SKM-1 treated with dmso at 0.1 percent for 144 hours (cell line): ENCODE measurements around the gene RIOX2.

Experiments
- DNase-seq: peaks from one replicate; lab custom pipeline; 2025; ENCODE audit not compliant: unreplicated experiment; lab: John Stamatoyannopoulos, UW

Gene RIOX2

DNA sequence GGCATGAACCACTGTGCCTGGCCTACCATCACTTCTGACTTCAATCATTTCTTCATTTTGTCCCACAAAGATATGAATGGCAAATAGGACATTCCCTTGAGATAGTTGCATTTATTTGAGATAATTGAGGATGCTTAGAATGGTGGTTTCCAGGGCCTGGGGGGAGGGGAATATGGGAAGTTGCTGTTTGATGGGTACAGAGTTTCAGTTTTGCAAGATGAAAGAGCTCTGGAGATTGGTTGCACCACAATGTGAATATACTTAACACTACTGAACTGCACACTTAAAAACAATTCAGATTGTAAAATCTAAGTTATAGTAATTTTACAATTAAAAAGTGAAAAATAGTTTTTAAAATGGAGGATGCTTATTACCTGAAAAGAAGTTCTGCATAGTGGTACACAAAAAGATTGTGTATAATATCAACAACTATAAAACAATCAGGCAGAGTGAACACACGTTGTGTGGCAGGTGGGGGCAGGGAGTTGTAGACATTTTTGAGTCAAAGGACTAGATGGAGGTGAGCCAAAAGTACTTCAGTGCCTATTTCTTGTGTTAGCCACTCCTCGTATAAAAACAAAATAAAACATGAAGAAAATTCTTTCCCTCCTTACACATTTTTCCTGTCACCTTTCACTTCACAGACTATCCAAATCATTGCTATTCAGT, 18.5 kb upstream of the RIOX2 start:
- DNase-seq = no peak

GRCh38 chr3:97988784-97989568, 16.7 kb upstream of the RIOX2 start:
- DNase-seq = no peak

DNA sequence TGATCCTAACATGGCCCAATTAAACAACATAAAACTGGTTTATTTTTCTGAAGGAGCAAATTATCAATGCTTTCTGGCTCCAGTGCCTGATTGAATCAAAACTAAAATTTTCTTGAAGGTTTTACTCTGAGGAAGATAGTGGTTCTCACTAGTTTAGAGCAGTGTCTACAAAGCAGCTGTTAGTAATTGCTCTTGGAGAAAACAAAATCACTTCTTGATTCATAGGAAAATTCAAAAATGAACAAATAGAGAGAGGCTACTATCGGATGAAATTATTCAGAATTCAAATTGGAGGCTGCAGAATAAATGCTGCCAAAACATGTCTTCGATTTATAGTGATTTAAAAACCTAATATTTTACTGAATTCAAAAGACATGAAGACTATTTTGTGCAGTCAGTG, 15.1 kb upstream of the RIOX2 start:
- DNase-seq = no peak

DNA sequence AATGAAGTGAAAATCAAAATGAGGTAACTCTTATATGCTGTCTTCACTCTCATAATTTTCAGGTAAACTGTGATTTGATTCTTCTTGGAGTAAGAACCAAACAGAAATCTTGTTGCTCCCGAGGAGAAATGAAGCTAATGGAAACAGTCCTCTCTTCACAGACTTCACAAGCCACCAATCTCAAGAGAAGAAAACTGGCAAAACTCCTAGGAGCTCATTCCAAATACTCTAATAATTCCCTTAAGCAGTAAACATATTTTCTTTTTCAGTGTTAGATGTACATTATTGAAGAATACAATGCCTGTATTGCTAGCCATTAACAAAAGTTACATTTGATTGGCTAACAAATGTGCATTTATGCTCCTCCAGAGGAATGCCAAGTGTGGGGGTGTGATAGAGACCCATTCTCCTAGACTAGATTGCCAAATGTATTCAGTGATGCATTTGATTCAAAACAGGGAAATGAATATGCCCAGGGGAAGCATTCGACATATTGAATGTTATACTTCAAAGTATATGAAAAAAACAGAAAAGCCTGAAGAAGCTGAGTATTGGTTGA, 11.8 kb upstream of the RIOX2 start:
- no peak for DNase-seq

- no peak for DNase-seq
These were observed 9.7 kb upstream of the RIOX2 start for GRCh38 chr3:97981886-97982285.

DNA sequence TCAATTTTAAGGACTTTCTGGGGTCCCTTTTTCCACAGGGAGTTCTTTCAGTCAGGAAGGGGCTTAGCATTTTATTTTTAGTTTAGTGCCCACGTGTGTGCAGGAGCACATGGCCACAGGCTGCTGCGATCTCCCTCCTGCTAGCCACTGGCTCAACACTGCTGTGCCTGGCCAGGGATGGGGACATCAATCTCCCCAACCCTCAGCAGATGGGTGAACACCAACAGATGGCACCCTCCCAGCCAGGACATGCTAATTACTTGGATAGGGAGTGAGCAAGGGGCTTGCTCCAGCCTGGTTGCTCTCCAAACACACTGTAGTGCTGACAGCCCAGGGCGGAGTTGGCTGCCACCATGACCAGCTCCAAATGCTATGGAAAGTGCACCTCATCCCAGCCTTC, 7.4 kb upstream of the RIOX2 start:
- DNase-seq = no peak

DNA sequence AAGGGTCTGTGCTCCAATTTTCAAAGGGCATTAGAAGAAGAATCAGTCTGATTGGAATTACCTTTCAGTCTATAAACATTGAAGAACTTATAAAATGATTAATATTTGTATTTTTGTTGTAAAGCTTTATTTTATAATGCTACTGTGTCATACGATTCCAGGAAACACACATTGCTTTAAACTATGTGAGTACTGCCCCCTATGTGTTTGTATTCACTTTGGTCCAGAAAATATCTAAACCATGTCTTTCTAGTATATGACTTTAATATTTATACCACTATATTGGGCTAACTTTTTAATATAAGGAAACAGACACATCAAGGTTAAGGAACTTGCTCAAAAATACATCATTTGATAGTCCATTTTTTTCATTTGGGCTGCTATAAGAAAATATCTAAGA, 3.2 kb upstream of the RIOX2 start:
- no peak for DNase-seq

- DNase-seq = no peak
These were observed 2.8 kb upstream of the RIOX2 start for GRCh38 chr3:97974996-97975395.

GRCh38 chr3:97972976-97973375, 745 bp upstream of the RIOX2 start:
- DNase-seq = no peak

GRCh38 chr3:97970956-97971620, 1.1 kb downstream of the RIOX2 start:
- DNase-seq = no peak

DNA sequence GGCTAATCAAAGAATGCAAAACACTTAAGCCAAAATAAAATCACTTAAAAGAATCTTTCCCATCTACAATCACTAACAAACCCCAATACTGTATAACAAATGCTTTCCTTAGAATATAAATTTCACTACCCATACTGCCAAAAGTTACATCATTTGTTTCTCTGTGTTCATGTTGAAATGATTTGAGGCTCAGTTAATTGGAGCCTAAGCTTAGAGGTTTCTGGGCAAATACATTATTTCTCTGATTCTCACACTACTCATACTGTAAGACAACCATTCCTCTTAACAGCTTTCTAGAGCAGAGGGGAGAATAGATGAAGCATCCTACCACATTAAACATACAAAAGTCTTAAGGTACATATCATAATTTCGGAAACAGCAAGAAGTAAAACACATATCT, 2.1 kb downstream of the RIOX2 start:
- DNase-seq = no peak

GRCh38 chr3:97969541-97969940, 2.7 kb downstream of the RIOX2 start:
- DNase-seq = no peak

DNA sequence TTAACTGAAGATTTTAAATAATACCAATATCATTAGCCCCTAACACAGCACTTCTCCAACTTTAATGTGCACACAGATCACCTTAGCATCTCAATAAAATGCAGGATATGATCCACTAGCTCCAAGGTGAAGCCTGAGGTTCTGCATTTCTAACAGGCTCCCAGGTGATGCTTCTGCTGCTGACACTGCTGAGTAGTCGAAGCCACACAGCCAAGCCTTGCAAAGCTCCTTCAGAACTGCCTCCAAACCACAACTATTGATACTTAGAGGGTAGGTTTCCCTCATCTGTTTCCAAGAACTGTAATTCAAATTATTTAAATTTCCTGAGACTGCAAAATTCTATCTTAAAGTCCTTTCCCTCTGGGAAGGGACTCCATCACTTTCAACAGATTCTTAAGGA, 3.9 kb downstream of the RIOX2 start:
- no peak for DNase-seq

- DNase-seq = no peak
These were observed 4.3 kb downstream of the RIOX2 start for GRCh38 chr3:97967966-97968365.

- DNase-seq = no peak
These were observed 11.1 kb downstream of the RIOX2 start for GRCh38 chr3:97960993-97961766.

GRCh38 chr3:97960551-97960950, 11.7 kb downstream of the RIOX2 start:
- DNase-seq = no peak

- DNase-seq = no peak
These were observed 12.4 kb downstream of the RIOX2 start for GRCh38 chr3:97959872-97960271.

- DNase-seq = no peak
These were observed 13.4 kb downstream of the RIOX2 start for GRCh38 chr3:97958796-97959195.

DNA sequence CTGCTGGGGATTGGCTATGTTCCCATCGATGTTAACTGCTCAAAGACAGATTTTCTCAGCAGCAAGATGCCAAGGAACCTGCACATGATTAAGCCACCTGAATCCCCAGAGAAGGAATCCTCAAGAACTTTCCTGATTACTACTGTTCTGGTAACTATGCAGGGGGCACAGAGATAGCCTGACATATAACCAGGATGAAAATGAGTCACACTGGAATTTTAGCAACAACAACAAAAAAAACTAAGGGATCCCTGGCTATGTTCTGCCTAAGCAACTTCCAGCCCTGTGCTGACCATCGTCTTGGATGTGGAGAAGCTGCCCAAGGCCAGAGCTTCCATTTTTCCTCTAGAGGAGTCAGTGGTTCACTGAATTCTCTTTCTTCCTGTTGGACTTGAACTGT, 13.8 kb downstream of the RIOX2 start:
- no peak for DNase-seq

GRCh38 chr3:97957617-97958311, 14.5 kb downstream of the RIOX2 start:
- DNase-seq = no peak

GRCh38 chr3:97956051-97956450, 16.2 kb downstream of the RIOX2 start:
- no peak for DNase-seq
